ENCODE data around the gene PRDM7. TPM values are rescaled to one million over a fixed set of nuclear protein-coding genes. Genes with fewer than 3 reads are reported as not detected.

PRDM7 gene
- total RNA-seq, 3 donors from 2014 or later = not detected

GRCh38 chr16:90007015-90007414 is 70.1 kb downstream of the PRDM7 start:
- no peaks in the 10 kb centered on the region for H3K36me3 ChIP-seq (ENCODE audit: low read depth)
- H3K9me3 ChIP-seq = no peaks in the 10 kb centered on the region
- DNase-seq = no peak
- ATAC-seq = no peak
- no peak for TF ChIP-seq CTCF (IDR thresholded peaks at IDR 0.05)
- no peak overlapping the region for H3K4me3 ChIP-seq
- intact Hi-C loops (cut with DNase I, micrococcal nuclease) = no loop called here
- peaks cover 4% of the 10 kb centered on the region for H3K4me1 ChIP-seq (ENCODE audit: low read depth)

Other genes with a start within 250 kb of the PRDM7 start
- gene SPIRE2, start 248.9 kb downstream of the PRDM7 start, total RNA-seq = 100 to 1,000 TPM in 1 of 3 donors, 10 to 100 TPM in 2; 52.5 to 118 (median 84.2) TPM
- gene TCF25, start 203.7 kb downstream of the PRDM7 start, total RNA-seq = 100 to 1,000 TPM; 179 to 217 (median 212) TPM
- gene MC1R, start 158.5 kb downstream of the PRDM7 start, total RNA-seq = 1 to 10 TPM; 4.1 to 4.8 (median 4.3) TPM
- gene TUBB3, start 154.0 kb downstream of the PRDM7 start, total RNA-seq = 10 to 100 TPM in 1 of 3 donors, 1 to 10 TPM in 2; 1.8 to 26.8 (median 7.5) TPM
- 10 to 100 TPM; 25.2 to 45.4 (median 31.9) TPM for gene DEF8, start 128.6 kb downstream of the PRDM7 start, total RNA-seq
- 1 to 10 TPM; 1.7 to 3.0 (median 2.0) TPM for gene DBNDD1, start 57.9 kb downstream of the PRDM7 start, total RNA-seq